Panc1 (cell line): ENCODE data around the gene IQCF2. TPM values are rescaled to one million over a fixed set of nuclear protein-coding genes. Genes with fewer than 3 reads are reported as not detected.

ENCODE experiments used
- ATAC-seq: fragments of 200-7000 bp; cut with Tn5 transposase; 2 replicates; pipeline ENCODE4 v1.9.1; 2020; ENCODE audit warnings: mild to moderate bottlenecking, moderate library complexity
- BruUV-seq: library from RNA; stranded (reverse); fragments of 400-500 nt; replicated peaks from 2 replicates; lab custom pipeline; 2021; lab: Mats Ljungman, UMichigan
- CTCF ChIA-PET: fragments of 300-600 bp; sonication (Branson Sonifier 250); formaldehyde crosslinking; loops from one replicate; lab custom pipeline; 2022; ENCODE audit warnings: antibody characterized with exemption; lab: Charles Lee
- POLR2A ChIA-PET: fragments of 300-600 bp; sonication (Branson Sonifier 250); formaldehyde crosslinking; loops from one replicate; lab custom pipeline; 2022; ENCODE audit warnings: antibody characterized with exemption; lab: Charles Lee
- DNase-seq: peaks from one replicate; pipeline ENCODE4 v3.0.0-alpha.2; 2010; ENCODE audit warnings: low read depth, low spot score
- H3K27ac ChIP-seq: 2 replicates; pipeline ENCODE4 v1.5.1; 2011; ENCODE audit warnings: mild to moderate bottlenecking, low read length, inconsistent platforms
- H3K27me3 ChIP-seq: fragments of 200-500 bp; sonication (Bioruptor generic); 2 replicates; pipeline ENCODE4 v1.6.0; 2014; ENCODE audit warnings: low read length, inconsistent platforms; ENCODE audit not compliant: control insufficient read depth, insufficient read depth
- H3K36me3 ChIP-seq: fragments of 200-500 bp; sonication (Bioruptor generic); 2 replicates; pipeline ENCODE4 v1.5.1; 2014; ENCODE audit warnings: inconsistent platforms, mild to moderate bottlenecking, low read length, moderate library complexity; ENCODE audit not compliant: control insufficient read depth, insufficient read depth
- H3K4me1 ChIP-seq: 2 replicates; pipeline ENCODE4 v1.5.1; 2011; ENCODE audit warnings: inconsistent platforms, mild to moderate bottlenecking, low read length, moderate library complexity; ENCODE audit not compliant: control insufficient read depth, insufficient read depth
- H3K4me3 ChIP-seq, 2 experiments: 2 replicates each; pipeline ENCODE4 v1.5.1; 2011 to 2012; ENCODE audit warnings: low read depth in 2 of 2, low read length in 2 of 2, mild to moderate bottlenecking in 2 of 2, inconsistent platforms in 1 of 2, moderate library complexity in 1 of 2
- H3K9me3 ChIP-seq: fragments of 200-500 bp; sonication (Bioruptor generic); 2 replicates; pipeline ENCODE4 v1.5.1; 2014; ENCODE audit warnings: low read depth, mild to moderate bottlenecking, inconsistent platforms, low read length, moderate library complexity; ENCODE audit not compliant: control insufficient read depth, insufficient read depth
- CTCF ChIP-seq: fragments of 450-650 bp; IDR thresholded peaks from 2 replicates; pipeline ENCODE4 v1.5.1; 2017; ENCODE audit warnings: mild to moderate bottlenecking
- POLR2AphosphoS5 ChIP-seq: IDR thresholded peaks from 2 replicates; pipeline ENCODE4 v1.6.1; 2012; ENCODE audit warnings: mild to moderate bottlenecking, low read depth, low read length, moderate library complexity
- REST ChIP-seq, 2 experiments: IDR thresholded peaks; 2 replicates each; pipeline ENCODE4 v1.6.1; 2011 to 2012; ENCODE audit warnings: low read depth in 2 of 2, control low read depth in 1 of 2, low read length in 1 of 2, mild to moderate bottlenecking in 1 of 2, moderate library complexity in 1 of 2; ENCODE audit not compliant: insufficient read depth in 1 of 2
- SIN3A ChIP-seq: IDR thresholded peaks from 2 replicates; pipeline ENCODE4 v1.6.1; 2012; ENCODE audit warnings: low read depth, mild to moderate bottlenecking, low read length, moderate library complexity, borderline replicate concordance; ENCODE audit not compliant: insufficient read depth
- TCF7L2 ChIP-seq: IDR thresholded peaks from 2 replicates; pipeline ENCODE4 v1.6.1; 2011; ENCODE audit warnings: mild to moderate bottlenecking, low read depth, low read length, inconsistent platforms
- in situ Hi-C: cut with HindIII; loops from 2 replicates; pipeline ENCODE4 v1.10.0; 2016; ENCODE audit warnings: low sequenced_read_pairs, low pct_unique_long_range_greater_than_20kb
- intact Hi-C: fragments of 100-400 bp; cut with micrococcal nuclease; formaldehyde crosslinking; loops from one replicate; pipeline ENCODE4 v1.10.0; 2022; ENCODE audit not compliant: unreplicated experiment
- total RNA-seq: library from RNA; stranded (reverse); gene quantifications from one replicate; pipeline ENCODE4 v1.2.1, GENCODE V29; 2021; ENCODE audit not compliant: unreplicated experiment

IQCF2 gene
- total RNA-seq, 1 experiment from 2014 or later: not detected

GRCh38 chr3:51873876-51874275 lies 12.5 kb downstream of the IQCF2 start:
- DNase-seq (no peak), ATAC-seq (no peak)
- ChIA-PET CTCF (no interaction called here), POLR2A (no interaction called here)
- no peaks in the 10 kb centered on the region for H3K36me3 ChIP-seq
- no peak for TF ChIP-seq REST (IDR thresholded peaks at IDR 0.05; ENCODE audit: insufficient read depth in 1 of 2, low read depth in 2 of 2, low read length in 1 of 2)
- no peak for TF ChIP-seq CTCF
- no peak for TF ChIP-seq SIN3A
- no peak for TF ChIP-seq TCF7L2
- no peak for TF ChIP-seq POLR2AphosphoS5
- in situ Hi-C loops (no loop called here), intact Hi-C loops (no loop called here)
- no peak overlapping the region for H3K4me3 ChIP-seq
- H3K27me3 ChIP-seq: no peaks in the 10 kb centered on the region; the same call in 1 of the 2 replicates
- BruUV-seq: no TSS peak
- H3K9me3 ChIP-seq: no peaks in the 10 kb centered on the region
- no peak overlapping the region for H3K27ac ChIP-seq
- H3K4me1 ChIP-seq: no peaks in the 10 kb centered on the region

GRCh38 chr3:51874411-51874810 lies 13.0 kb downstream of the IQCF2 start:
- in situ Hi-C loops: no loop called here
- CTCF ChIA-PET: no interaction called here

More at GRCh38 chr3:51874411-51874810, 13.0 kb downstream of the IQCF2 start:
- Histone ChIP-seq H3K27ac (no peak overlapping the region), H3K4me3 (no peak overlapping the region), H3K27me3 (no peaks in the 10 kb centered on the region; the same call in 1 of the 2 replicates), H3K36me3 (no peaks in the 10 kb centered on the region), H3K4me1 (no peaks in the 10 kb centered on the region), H3K9me3 (no peaks in the 10 kb centered on the region)
- ATAC-seq: no peak
- no TSS peak for BruUV-seq
- TF ChIP-seq SIN3A (no peak), TCF7L2 (no peak), POLR2AphosphoS5 (no peak), REST (IDR thresholded peaks at IDR 0.05; ENCODE audit: insufficient read depth in 1 of 2, low read depth in 2 of 2, low read length in 1 of 2) (no peak), CTCF (no peak)
- DNase-seq: no peak
- intact Hi-C loops: no loop called here
- POLR2A ChIA-PET: no interaction called here
